Neural cell (in vitro differentiated cells): ENCODE measurements around the gene SLC9A3.

Experiments used
- EP300 ChIP-seq: fragments of 450-650 bp; conservative IDR thresholded peaks from 2 replicates; pipeline ENCODE4 v1.6.1; 2014; ENCODE audit warnings: antibody characterized with exemption, mild to moderate bottlenecking, moderate library complexity; ENCODE audit not compliant: poor library complexity, severe bottlenecking
- TF ChIP-seq, protein P1 (sequence below): fragments of 450-650 bp; IDR thresholded peaks from 2 replicates; pipeline ENCODE4 v1.5.1; 2014; ENCODE audit warnings: antibody characterized with exemption, mild to moderate bottlenecking, moderate library complexity; ENCODE audit not compliant: poor library complexity, severe bottlenecking
- TF ChIP-seq, protein P2 (sequence below): IDR thresholded peaks from 2 replicates; pipeline ENCODE4 v1.6.1; 2012; ENCODE audit warnings: borderline replicate concordance

DNA sequence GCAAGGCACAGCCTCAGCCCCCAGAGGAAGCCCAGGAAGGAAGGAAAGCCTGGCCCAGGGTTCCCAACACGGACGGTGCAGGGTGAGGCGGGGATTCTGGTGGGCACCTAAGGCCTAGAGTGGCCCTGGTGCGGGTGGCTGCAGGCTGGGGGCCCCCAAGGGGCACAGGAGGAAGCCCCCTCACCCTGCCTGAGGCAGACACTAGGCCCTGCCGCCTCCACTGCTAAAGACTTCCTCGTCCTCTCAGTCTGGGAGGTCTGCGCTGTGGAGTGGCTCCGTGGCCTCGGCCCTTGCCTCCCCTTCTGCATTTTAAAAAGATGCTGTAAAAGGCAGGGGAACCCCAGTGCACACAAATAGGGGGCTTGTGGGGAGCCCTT lies 3.4 kb downstream of the SLC9A3 start:
- TF ChIP-seq EP300: no peak
- TF ChIP-seq, protein P1, sequence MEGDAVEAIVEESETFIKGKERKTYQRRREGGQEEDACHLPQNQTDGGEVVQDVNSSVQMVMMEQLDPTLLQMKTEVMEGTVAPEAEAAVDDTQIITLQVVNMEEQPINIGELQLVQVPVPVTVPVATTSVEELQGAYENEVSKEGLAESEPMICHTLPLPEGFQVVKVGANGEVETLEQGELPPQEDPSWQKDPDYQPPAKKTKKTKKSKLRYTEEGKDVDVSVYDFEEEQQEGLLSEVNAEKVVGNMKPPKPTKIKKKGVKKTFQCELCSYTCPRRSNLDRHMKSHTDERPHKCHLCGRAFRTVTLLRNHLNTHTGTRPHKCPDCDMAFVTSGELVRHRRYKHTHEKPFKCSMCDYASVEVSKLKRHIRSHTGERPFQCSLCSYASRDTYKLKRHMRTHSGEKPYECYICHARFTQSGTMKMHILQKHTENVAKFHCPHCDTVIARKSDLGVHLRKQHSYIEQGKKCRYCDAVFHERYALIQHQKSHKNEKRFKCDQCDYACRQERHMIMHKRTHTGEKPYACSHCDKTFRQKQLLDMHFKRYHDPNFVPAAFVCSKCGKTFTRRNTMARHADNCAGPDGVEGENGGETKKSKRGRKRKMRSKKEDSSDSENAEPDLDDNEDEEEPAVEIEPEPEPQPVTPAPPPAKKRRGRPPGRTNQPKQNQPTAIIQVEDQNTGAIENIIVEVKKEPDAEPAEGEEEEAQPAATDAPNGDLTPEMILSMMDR: no peak
- TF ChIP-seq, protein P2, sequence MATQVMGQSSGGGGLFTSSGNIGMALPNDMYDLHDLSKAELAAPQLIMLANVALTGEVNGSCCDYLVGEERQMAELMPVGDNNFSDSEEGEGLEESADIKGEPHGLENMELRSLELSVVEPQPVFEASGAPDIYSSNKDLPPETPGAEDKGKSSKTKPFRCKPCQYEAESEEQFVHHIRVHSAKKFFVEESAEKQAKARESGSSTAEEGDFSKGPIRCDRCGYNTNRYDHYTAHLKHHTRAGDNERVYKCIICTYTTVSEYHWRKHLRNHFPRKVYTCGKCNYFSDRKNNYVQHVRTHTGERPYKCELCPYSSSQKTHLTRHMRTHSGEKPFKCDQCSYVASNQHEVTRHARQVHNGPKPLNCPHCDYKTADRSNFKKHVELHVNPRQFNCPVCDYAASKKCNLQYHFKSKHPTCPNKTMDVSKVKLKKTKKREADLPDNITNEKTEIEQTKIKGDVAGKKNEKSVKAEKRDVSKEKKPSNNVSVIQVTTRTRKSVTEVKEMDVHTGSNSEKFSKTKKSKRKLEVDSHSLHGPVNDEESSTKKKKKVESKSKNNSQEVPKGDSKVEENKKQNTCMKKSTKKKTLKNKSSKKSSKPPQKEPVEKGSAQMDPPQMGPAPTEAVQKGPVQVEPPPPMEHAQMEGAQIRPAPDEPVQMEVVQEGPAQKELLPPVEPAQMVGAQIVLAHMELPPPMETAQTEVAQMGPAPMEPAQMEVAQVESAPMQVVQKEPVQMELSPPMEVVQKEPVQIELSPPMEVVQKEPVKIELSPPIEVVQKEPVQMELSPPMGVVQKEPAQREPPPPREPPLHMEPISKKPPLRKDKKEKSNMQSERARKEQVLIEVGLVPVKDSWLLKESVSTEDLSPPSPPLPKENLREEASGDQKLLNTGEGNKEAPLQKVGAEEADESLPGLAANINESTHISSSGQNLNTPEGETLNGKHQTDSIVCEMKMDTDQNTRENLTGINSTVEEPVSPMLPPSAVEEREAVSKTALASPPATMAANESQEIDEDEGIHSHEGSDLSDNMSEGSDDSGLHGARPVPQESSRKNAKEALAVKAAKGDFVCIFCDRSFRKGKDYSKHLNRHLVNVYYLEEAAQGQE: no peak
